Mammary epithelial cell (primary cell): Measurements from ENCODE around the gene DOK3.

ENCODE experiments used
- CTCF ChIP-seq, 2 donors: IDR thresholded peaks in 1 of 2; conservative IDR thresholded peaks in 1 of 2; 2 replicates each; pipeline ENCODE4 v1.5.1; 2011 to 2012; ENCODE audit warnings: inconsistent platforms in 2 of 2, low read length in 2 of 2, mild to moderate bottlenecking in 2 of 2, control low read depth in 1 of 2, low read depth in 1 of 2; ENCODE audit not compliant: insufficient read depth in 1 of 2; ENCODE audit errors: extremely low read depth in 1 of 2
- EZH2 ChIP-seq: IDR thresholded peaks from 2 replicates; pipeline ENCODE4 v1.6.1; 2012; ENCODE audit warnings: low read length, inconsistent platforms, borderline replicate concordance

GRCh38 chr5:177547736-177548135, 38.1 kb upstream of the DOK3 start:
- TF ChIP-seq CTCF (conservative IDR thresholded peaks at IDR 0.05 in 1 of 2, IDR thresholded peaks at IDR 0.05 in 1 of 2; ENCODE audit: extremely low read depth in 1 of 2, insufficient read depth in 1 of 2, low read depth in 1 of 2, low read length in 2 of 2), result no peak
- no peak for TF ChIP-seq EZH2
